ENCODE data around the gene GJD2. TPM values are rescaled to one million over a fixed set of nuclear protein-coding genes. Genes with fewer than 3 reads are reported as not detected.

Gene GJD2
- total and polyA plus RNA-seq, 9 donors, result not detected

DNA sequence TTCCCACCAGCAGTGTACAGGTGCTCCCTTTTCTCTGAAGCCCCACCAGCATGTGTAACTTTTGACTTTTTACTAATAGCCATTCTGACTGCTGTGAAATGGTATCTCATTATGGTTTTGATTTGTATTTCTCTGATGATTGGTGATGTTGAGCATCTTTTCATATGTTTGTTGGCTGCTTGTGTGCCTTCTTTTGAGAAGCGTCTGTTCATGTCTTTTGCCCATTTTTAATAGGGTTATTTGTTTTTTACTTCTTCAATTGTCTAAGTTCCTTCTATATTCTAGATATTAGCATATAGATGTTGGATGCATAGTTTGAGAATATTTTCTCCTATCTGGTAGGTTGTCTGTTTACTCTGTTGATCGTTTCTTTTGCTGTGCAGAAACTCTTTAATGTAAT, 25.9 kb upstream of the GJD2 start:
- Histone ChIP-seq H3K36me3 (no peaks in the 10 kb centered on the region), H3K27me3 (no peaks in the 10 kb centered on the region), H3K4me1 (ENCODE audit: insufficient read depth) (no peaks in the 10 kb centered on the region), H3K9me3 (no peaks in the 10 kb centered on the region), H3K4me3 (no peak overlapping the region), H3K27ac (no peak overlapping the region)
- DNase-seq, result no peak
- no peak for TF ChIP-seq EP300 (IDR thresholded peaks at IDR 0.05)
- TF ChIP-seq, protein P1, sequence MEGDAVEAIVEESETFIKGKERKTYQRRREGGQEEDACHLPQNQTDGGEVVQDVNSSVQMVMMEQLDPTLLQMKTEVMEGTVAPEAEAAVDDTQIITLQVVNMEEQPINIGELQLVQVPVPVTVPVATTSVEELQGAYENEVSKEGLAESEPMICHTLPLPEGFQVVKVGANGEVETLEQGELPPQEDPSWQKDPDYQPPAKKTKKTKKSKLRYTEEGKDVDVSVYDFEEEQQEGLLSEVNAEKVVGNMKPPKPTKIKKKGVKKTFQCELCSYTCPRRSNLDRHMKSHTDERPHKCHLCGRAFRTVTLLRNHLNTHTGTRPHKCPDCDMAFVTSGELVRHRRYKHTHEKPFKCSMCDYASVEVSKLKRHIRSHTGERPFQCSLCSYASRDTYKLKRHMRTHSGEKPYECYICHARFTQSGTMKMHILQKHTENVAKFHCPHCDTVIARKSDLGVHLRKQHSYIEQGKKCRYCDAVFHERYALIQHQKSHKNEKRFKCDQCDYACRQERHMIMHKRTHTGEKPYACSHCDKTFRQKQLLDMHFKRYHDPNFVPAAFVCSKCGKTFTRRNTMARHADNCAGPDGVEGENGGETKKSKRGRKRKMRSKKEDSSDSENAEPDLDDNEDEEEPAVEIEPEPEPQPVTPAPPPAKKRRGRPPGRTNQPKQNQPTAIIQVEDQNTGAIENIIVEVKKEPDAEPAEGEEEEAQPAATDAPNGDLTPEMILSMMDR (IDR thresholded peaks at IDR 0.05), result no peak
- TF ChIP-seq POLR2A (IDR thresholded peaks at IDR 0.05), result no peak
- intact Hi-C loops (cut with DNase I), result no loop called here
- WGBS, 3 donors, result 63 to 82% (median 73%) methylated on average over 2 of the region's 2 CpGs

DNA sequence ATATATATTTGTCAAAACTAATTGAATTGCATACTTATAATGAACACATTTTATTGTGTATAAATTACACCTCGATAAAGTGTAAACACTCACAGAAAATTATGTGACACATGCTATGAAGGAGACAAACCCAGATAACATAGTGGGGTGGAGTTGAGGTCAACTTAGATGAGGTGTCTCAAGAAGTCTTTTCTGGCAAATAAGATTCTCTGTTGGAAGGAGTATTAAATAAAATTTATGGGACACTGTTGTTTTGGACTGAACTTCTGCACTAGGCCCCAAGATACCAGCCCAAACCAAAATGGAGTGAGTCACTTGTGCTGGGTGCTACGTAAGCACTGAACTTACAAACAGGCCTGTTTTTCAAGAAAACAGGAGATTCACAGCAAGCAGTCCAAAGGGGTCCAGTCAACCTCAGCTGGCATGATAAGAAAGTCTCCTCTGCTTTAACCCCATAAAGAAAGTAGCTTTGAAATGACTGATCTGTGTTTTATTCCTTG, 21.9 kb upstream of the GJD2 start:
- H3K27ac ChIP-seq, result no peak overlapping the region
- no peaks in the 10 kb centered on the region for H3K36me3 ChIP-seq
- no peaks in the 10 kb centered on the region for H3K27me3 ChIP-seq
- H3K9me3 ChIP-seq, result no peaks in the 10 kb centered on the region
- H3K4me3 ChIP-seq, result no peak overlapping the region
- no peaks in the 10 kb centered on the region for H3K4me1 ChIP-seq (ENCODE audit: insufficient read depth)
- TF ChIP-seq EP300 (IDR thresholded peaks at IDR 0.05) (no peak), POLR2A (IDR thresholded peaks at IDR 0.05) (no peak)
- TF ChIP-seq, protein P1 (IDR thresholded peaks at IDR 0.05), result no peak
- DNase-seq, result no peak
- intact Hi-C loops (cut with DNase I), result no loop called here
- 52 to 61% (median 57%) methylated on average over 2 of the region's 2 CpGs for WGBS, 3 donors

DNA sequence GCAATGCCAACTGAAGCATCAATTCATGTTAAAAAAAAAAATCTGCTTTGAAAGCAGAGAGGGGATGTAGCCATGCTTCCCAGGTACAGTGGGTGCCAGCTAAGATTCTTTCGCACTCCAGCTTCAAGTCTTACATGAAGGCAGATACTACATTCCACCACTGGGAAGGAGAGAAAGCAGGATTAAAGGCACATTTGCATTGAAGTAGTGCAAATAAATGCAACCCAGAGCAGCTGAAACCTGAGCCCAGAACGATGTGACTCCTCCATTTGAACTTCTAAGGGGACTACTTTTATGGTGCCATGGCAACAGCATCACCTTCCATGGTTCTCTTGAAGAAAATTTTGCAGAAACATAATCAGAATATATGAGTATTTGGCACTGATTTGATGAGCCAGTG, 19.1 kb upstream of the GJD2 start:
- 36 to 40% (median 38%) methylated on average over 2 of the region's 2 CpGs for WGBS, 3 donors
- Histone ChIP-seq H3K36me3 (no peaks in the 10 kb centered on the region), H3K4me3 (no peak overlapping the region), H3K27me3 (no peaks in the 10 kb centered on the region), H3K27ac (no peak overlapping the region), H3K4me1 (ENCODE audit: insufficient read depth) (no peaks in the 10 kb centered on the region), H3K9me3 (no peaks in the 10 kb centered on the region)
- DNase-seq, result no peak
- intact Hi-C loops (cut with DNase I), result no loop called here
- TF ChIP-seq POLR2A (IDR thresholded peaks at IDR 0.05) (no peak), EP300 (IDR thresholded peaks at IDR 0.05) (no peak)
- TF ChIP-seq, protein P1 (IDR thresholded peaks at IDR 0.05), result no peak

DNA sequence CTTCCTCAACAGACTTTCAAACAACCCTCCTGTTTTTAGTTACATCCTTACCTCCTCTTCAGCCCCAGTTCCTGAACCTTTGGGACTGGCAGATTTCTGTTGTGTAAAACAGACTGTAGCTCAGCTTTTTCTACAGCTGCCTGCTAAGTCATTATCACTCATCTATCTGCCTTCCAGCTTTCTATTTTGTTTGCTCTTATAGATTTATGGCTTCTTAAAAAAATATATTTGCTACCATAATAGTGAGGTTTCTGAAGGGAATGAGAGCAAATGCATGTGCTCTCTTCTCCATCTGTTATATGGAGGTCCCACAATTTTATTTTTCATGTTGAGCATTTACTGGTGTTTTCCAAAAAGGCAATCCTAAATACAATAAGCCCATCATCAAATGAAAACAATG, 18.2 kb upstream of the GJD2 start:
- intact Hi-C loops (cut with DNase I), result no loop called here
- no peaks in the 10 kb centered on the region for H3K36me3 ChIP-seq
- no peak for DNase-seq
- no peaks in the 10 kb centered on the region for H3K4me1 ChIP-seq (ENCODE audit: insufficient read depth)
- no peaks in the 10 kb centered on the region for H3K9me3 ChIP-seq
- no peak overlapping the region for H3K4me3 ChIP-seq
- H3K27ac ChIP-seq, result no peak overlapping the region
- no peaks in the 10 kb centered on the region for H3K27me3 ChIP-seq
- TF ChIP-seq POLR2A (IDR thresholded peaks at IDR 0.05), result no peak
- TF ChIP-seq EP300 (IDR thresholded peaks at IDR 0.05), result no peak
- TF ChIP-seq, protein P1 (IDR thresholded peaks at IDR 0.05), result no peak
